Fibroblast of pulmonary artery (primary cell): Measurements from ENCODE around the gene AKAP9.
"Not testable (repeated sequence)": the region's sequence is repeated elsewhere in the genome, so short reads cannot be mapped to it uniquely, and the experiment has no call there.

Source experiments
- DNase-seq: peaks from one replicate; pipeline ENCODE4 v3.0.0-alpha.2; 2010; ENCODE audit warnings: low read depth
- H3K4me3 ChIP-seq: replicated peaks from 2 replicates; pipeline ENCODE4 v1.5.1; 2011; ENCODE audit warnings: low read depth, mild to moderate bottlenecking, control low read depth, low read length, moderate library complexity
- TF ChIP-seq, protein P1 (sequence below): IDR thresholded peaks from 2 replicates; pipeline ENCODE4 v1.5.1; 2011; ENCODE audit warnings: mild to moderate bottlenecking, control low read depth, low read length, inconsistent platforms; ENCODE audit errors: missing control alignments

AKAP9 gene

DNA sequence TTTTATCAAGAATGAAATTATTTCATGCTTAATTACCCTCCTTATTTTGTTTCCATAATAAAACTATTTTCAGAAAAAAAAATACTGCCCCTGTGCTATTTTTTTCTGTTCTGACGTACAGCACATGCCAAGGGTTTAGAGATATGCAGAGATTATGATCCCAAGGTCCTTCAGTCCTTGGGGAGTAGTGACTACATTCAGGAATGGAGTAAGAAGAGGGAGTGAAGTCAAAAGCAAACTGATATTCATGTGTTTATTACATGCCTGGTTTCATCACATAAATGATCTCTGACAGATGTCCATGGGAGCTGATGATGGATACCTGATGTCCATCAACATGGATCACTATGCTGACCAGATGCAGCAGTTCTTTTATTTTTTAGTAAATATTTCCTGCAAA lies 17.2 kb downstream of the AKAP9 start:
- DNase-seq = peak; percentile 11
- TF ChIP-seq, protein P1, sequence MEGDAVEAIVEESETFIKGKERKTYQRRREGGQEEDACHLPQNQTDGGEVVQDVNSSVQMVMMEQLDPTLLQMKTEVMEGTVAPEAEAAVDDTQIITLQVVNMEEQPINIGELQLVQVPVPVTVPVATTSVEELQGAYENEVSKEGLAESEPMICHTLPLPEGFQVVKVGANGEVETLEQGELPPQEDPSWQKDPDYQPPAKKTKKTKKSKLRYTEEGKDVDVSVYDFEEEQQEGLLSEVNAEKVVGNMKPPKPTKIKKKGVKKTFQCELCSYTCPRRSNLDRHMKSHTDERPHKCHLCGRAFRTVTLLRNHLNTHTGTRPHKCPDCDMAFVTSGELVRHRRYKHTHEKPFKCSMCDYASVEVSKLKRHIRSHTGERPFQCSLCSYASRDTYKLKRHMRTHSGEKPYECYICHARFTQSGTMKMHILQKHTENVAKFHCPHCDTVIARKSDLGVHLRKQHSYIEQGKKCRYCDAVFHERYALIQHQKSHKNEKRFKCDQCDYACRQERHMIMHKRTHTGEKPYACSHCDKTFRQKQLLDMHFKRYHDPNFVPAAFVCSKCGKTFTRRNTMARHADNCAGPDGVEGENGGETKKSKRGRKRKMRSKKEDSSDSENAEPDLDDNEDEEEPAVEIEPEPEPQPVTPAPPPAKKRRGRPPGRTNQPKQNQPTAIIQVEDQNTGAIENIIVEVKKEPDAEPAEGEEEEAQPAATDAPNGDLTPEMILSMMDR = no peak
- H3K4me3 ChIP-seq = no peak overlapping the region

DNA sequence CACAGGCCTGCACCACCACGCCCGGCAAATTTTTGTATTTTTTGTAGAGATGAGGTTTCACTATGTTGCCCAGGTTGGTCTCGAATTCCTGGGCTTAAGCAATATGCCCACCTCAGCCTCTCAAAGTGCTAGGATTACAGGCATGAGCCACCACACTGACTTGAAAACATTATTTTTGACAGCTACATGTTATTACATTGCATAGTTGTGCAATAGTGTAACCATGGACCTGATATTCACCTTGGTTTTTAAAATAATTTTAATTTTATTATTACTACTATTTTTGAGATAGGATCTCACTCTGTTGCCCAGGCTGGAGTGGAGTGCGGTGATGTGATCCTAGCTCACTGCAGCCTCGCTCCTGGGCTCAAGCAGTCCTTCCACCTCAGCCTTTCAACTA lies 18.4 kb downstream of the AKAP9 start:
- H3K4me3 ChIP-seq = no peak overlapping the region
- TF ChIP-seq, protein P1 = no peak
- DNase-seq = no peak

DNA sequence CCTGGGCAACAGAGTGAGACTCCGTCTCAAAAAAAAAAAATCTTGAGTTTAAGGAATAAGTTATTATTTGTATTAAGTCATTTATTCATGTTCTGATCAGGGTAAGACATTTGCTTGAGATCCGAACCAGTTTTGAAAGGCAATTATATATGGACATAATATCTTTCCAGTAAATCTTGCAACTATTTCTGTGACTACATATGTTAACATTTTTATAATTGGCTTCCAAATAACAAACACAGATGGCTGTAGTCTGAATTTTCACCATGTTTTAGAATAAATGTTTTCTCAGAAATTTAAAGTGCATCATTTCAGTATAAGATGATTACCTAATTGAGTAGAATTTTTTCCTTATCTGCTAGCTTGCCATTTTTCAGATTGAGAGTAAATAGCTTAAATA lies 21.2 kb downstream of the AKAP9 start:
- H3K4me3 ChIP-seq = no peak overlapping the region
- TF ChIP-seq, protein P1 = no peak
- no peak for DNase-seq

DNA sequence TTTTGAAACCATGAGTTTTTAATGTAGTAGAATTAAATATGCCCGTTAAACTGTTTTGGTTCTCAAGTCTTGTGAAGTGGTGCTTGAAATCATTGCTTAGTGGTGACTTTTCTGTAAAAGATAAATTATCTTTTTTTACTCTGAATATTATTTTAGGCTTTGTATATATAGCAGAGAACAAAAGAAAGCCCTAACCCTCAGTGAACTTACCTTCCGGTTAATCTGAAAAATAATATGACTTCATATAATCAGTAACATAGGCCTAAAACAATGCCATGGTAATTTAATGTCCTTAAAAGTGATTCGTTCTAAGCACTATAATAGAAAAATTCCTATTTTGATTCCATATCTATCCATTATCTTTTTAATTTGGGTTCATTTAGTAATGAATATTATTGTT lies 21.8 kb downstream of the AKAP9 start:
- DNase-seq = no peak
- no peak overlapping the region for H3K4me3 ChIP-seq
- TF ChIP-seq, protein P1 = no peak

DNA sequence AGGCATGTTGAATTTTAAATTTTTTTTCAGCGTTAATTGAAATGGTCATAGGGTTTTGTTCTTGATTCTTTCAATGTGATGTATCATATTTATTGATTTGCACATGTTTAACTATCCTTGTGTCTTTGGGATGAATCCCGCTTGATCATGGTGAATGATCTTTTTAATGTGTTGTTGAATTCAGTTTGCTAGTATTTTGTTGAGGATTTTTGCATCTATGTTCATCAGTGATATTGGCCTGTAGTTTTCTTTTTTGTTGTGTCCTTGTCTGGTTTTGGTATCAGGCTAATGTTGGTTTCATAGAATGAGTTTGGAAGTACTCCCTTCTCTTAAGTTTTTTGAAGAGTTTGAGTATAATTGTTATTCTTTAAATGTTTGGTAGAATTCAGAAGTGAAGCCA lies 26.9 kb downstream of the AKAP9 start:
- not testable (repeated sequence) for H3K4me3 ChIP-seq, DNase-seq

DNA sequence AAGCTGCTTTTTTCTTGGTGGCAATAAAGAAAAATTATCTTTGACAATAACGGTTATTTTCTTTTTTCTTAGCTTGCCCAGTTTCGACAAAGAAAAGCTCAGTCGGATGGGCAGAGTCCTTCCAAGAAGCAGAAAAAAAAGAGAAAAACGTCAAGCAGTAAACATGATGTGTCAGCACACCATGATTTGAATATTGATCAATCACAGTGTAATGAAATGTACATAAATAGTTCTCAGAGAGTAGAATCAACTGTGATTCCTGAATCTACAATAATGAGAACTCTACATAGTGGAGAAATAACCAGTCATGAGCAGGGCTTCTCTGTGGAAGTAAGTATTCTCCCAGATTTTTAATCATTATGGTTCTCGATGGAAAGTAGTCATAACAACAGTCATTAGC lies 33.0 kb downstream of the AKAP9 start:
- H3K4me3 ChIP-seq = no peak overlapping the region
- no peak for DNase-seq
- TF ChIP-seq, protein P1 = no peak

DNA sequence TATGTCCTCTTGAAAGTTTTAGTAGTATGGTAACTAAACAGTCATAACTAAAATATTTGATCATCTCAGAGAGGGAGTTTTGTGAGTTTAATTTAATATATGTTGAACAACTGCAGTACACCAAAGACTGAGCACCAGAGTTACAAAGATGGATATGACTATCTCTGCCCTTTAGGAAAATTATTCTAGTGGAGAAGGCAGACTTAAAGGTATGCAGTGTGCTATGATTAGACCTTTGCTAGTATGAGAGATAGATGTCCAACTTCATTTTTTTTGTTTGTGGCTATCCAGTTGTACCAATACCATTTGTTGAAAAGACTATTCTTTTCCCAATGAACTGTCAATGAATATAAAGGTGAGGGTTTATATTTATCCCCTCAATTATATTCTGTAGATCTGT lies 33.4 kb downstream of the AKAP9 start:
- DNase-seq = no peak
- TF ChIP-seq, protein P1 = no peak
- H3K4me3 ChIP-seq = no peak overlapping the region

DNA sequence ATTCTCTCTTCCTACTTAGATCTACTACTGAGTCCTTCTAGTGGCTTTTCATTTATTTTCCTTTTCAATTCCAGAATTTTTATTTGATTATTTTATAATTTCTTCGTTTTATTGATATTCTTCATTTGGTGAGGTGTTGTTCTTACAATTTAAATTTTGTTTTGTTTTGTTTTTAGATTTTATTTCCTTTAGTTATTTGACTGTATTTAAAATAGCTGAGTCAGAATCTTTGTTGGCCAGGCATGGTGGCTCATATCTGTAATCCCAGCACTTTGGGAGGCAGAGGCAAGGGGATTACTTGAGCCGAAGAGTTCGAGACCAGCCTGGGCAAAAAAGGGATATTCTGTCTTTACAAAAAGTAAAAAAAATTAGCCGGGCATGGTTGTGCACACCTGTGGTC lies 36.1 kb downstream of the AKAP9 start:
- H3K4me3 ChIP-seq = no peak overlapping the region
- DNase-seq = no peak
- TF ChIP-seq, protein P1 = no peak
